CD4-positive, alpha-beta memory T cell (primary cell): Measurements from ENCODE around the gene RNF220. TPM values are rescaled to one million over a fixed set of nuclear protein-coding genes. Genes with fewer than 3 reads are reported as not detected.

ENCODE experiments used
- CTCF ChIA-PET: fragments of 350-600 bp; sonication (Branson Sonifier 250); formaldehyde crosslinking; loops from one replicate; lab custom pipeline; 2021; ENCODE audit warnings: inconsistent platforms; ENCODE audit not compliant: partially characterized antibody; lab: Charles Lee
- POLR2A ChIA-PET: fragments of 350-600 bp; sonication (Branson Sonifier 250); formaldehyde crosslinking; loops from one replicate; lab custom pipeline; 2021; ENCODE audit not compliant: partially characterized antibody; lab: Charles Lee
- DNase-seq, 5 donors: peaks; one replicate each; pipeline versions ENCODE4 v3.0.0 to v3.0.0-alpha.2; 2020 to 2022; ENCODE audit warnings: mixed read lengths in 1 of 5
- H3K27ac ChIP-seq: one replicate; pipeline ENCODE4 v1.7.0; 2013; ENCODE audit warnings: low read depth, low read length
- H3K27me3 ChIP-seq: 2 replicates; pipeline ENCODE4 v1.7.0; 2013; ENCODE audit warnings: mild to moderate bottlenecking, low read length, moderate library complexity; ENCODE audit not compliant: insufficient read depth
- H3K36me3 ChIP-seq: 2 replicates; pipeline ENCODE4 v1.7.0; 2013; ENCODE audit warnings: mild to moderate bottlenecking, low read length, moderate library complexity; ENCODE audit not compliant: insufficient read depth
- H3K4me1 ChIP-seq: 2 replicates; pipeline ENCODE4 v1.7.0; 2013; ENCODE audit warnings: mild to moderate bottlenecking, low read length, moderate library complexity; ENCODE audit not compliant: insufficient read depth
- H3K4me3 ChIP-seq, 2 donors: one replicate each; pipeline ENCODE4 v1.7.0; 2013; ENCODE audit warnings: low read length in 2 of 2, mild to moderate bottlenecking in 1 of 2
- H3K9me3 ChIP-seq, 2 donors: one replicate each; pipeline ENCODE4 v1.7.0; 2013; ENCODE audit warnings: low read length in 2 of 2, control low read depth in 1 of 2; ENCODE audit not compliant: control insufficient read depth in 1 of 2
- H3K27ac Mint-ChIP-seq, 7 donors: one replicate each; pipeline ENCODE4 v1.8.0; 2020 to 2021; ENCODE audit warnings: mixed read lengths in 7 of 7, mild to moderate bottlenecking in 6 of 7, inconsistent platforms in 3 of 7, moderate library complexity in 3 of 7
- H3K27me3 Mint-ChIP-seq, 2 donors: one replicate each; pipeline ENCODE4 v1.8.0; 2020 to 2021; ENCODE audit warnings: mixed read lengths in 2 of 2
- H3K36me3 Mint-ChIP-seq, 2 donors: one replicate each; pipeline ENCODE4 v1.8.0; 2020 to 2021; ENCODE audit warnings: mixed read lengths in 2 of 2, inconsistent platforms in 1 of 2, mild to moderate bottlenecking in 1 of 2
- H3K4me1 Mint-ChIP-seq, 4 donors: one replicate each; pipeline ENCODE4 v1.8.0; 2020 to 2021; ENCODE audit warnings: mixed read lengths in 4 of 4, mild to moderate bottlenecking in 1 of 4
- H3K4me3 Mint-ChIP-seq, 8 donors: one replicate each; pipeline ENCODE4 v1.8.0; 2020 to 2021; ENCODE audit warnings: mixed read lengths in 8 of 8, mild to moderate bottlenecking in 7 of 8, moderate library complexity in 6 of 8, inconsistent platforms in 3 of 8
- H3K9me3 Mint-ChIP-seq, 8 donors: one replicate each; pipeline ENCODE4 v1.8.0; 2020 to 2021; ENCODE audit warnings: mixed read lengths in 8 of 8, mild to moderate bottlenecking in 5 of 8, inconsistent platforms in 3 of 8, moderate library complexity in 1 of 8
- intact Hi-C: fragments of 100-400 bp; cut with micrococcal nuclease; formaldehyde crosslinking; loops from one replicate; pipeline ENCODE4 v1.15.1; 2023
- polyA plus RNA-seq, 2 donors: library from polyadenylated mRNA; unstranded; fragments of 300-500 nt; fragmentation: Illumina TruSeq; gene quantifications; one replicate each; pipeline ENCODE4 v1.2.3, GENCODE V29; 2021
- total RNA-seq, 2 experiments: library from RNA; stranded (reverse); gene quantifications; one replicate each; pipeline ENCODE4 v1.2.3, GENCODE V29; 2021

The RNF220 gene
- total and polyA plus RNA-seq, 4 experiments from 2014 or later: 74.7 to 125 (median 111) TPM

GRCh38 chr1:44543064-44543744 lies 138.1 kb downstream of the RNF220 start:
- no peak for DNase-seq
- Histone ChIP-seq H3K4me3 (no peak overlapping the region), H3K9me3 (no peaks in the 10 kb centered on the region), H3K27ac (no peak overlapping the region), H3K36me3 (no peaks in the 10 kb centered on the region), H3K27me3 (no peaks in the 10 kb centered on the region), H3K4me1 (no peaks in the 10 kb centered on the region)
- no peak overlapping the region for H3K27ac Mint-ChIP-seq
- H3K9me3 Mint-ChIP-seq: peaks cover 0 to 2% (median 0%) of the 10 kb centered on the region in 8 donors
- ChIA-PET POLR2A (no interaction called here), CTCF (no interaction called here)
- intact Hi-C loops: no loop called here
- no peaks in the 10 kb centered on the region for H3K4me1 Mint-ChIP-seq
- H3K4me3 Mint-ChIP-seq: no peak overlapping the region
- H3K36me3 Mint-ChIP-seq: no peaks in the 10 kb centered on the region
- H3K27me3 Mint-ChIP-seq: peaks cover 30 to 41% of the 10 kb centered on the region in 2 donors

- Histone ChIP-seq H3K9me3 (no peaks in the 10 kb centered on the region), H3K4me3 (no peak overlapping the region), H3K27me3 (no peaks in the 10 kb centered on the region), H3K27ac (no peak overlapping the region), H3K4me1 (no peaks in the 10 kb centered on the region), H3K36me3 (no peaks in the 10 kb centered on the region)
- ChIA-PET POLR2A (no interaction called here), CTCF (no interaction called here)
- no peak overlapping the region for H3K27ac Mint-ChIP-seq
- no peaks in the 10 kb centered on the region for H3K36me3 Mint-ChIP-seq
- H3K9me3 Mint-ChIP-seq: peaks cover 0 to 2% (median 0%) of the 10 kb centered on the region in 8 donors
- intact Hi-C loops: no loop called here
- peaks cover 30 to 41% of the 10 kb centered on the region in 2 donors for H3K27me3 Mint-ChIP-seq
- no peak overlapping the region for H3K4me3 Mint-ChIP-seq
- no peak for DNase-seq
- no peaks in the 10 kb centered on the region for H3K4me1 Mint-ChIP-seq
Measured at GRCh38 chr1:44543786-44544185, 138.7 kb downstream of the RNF220 start.

GRCh38 chr1:44544960-44545359 lies 139.9 kb downstream of the RNF220 start:
- peaks cover 25 to 38% of the 10 kb centered on the region in 2 donors for H3K27me3 Mint-ChIP-seq
- Histone ChIP-seq H3K36me3 (no peaks in the 10 kb centered on the region), H3K27me3 (no peaks in the 10 kb centered on the region), H3K9me3 (no peaks in the 10 kb centered on the region), H3K4me1 (no peaks in the 10 kb centered on the region), H3K27ac (no peak overlapping the region), H3K4me3 (no peak overlapping the region)
- ChIA-PET POLR2A (no interaction called here), CTCF (no interaction called here)
- no peaks in the 10 kb centered on the region for H3K36me3 Mint-ChIP-seq
- no peaks in the 10 kb centered on the region for H3K4me1 Mint-ChIP-seq
- no peak overlapping the region for H3K27ac Mint-ChIP-seq
- no peak for DNase-seq
- H3K4me3 Mint-ChIP-seq: no peak overlapping the region
- peaks cover 0 to 2% (median 0%) of the 10 kb centered on the region in 8 donors for H3K9me3 Mint-ChIP-seq
- intact Hi-C loops: no loop called here

GRCh38 chr1:44545961-44546360 lies 140.9 kb downstream of the RNF220 start:
- ChIA-PET CTCF (interaction anchor here (1.1 kb wide), 1 partner anchor 26 kb away, joined by 3 read pairs; no protein-coding TSS in a partner anchor), POLR2A (no interaction called here)
- H3K36me3 ChIP-seq: no peaks in the 10 kb centered on the region
- Mint-ChIP-seq H3K9me3 (no peaks in the 10 kb centered on the region), H3K27ac (no peak overlapping the region), H3K4me1 (no peaks in the 10 kb centered on the region), H3K27me3 (peaks cover 25 to 31% of the 10 kb centered on the region in 2 donors), H3K36me3 (no peaks in the 10 kb centered on the region), H3K4me3 (no peak overlapping the region)
- DNase-seq: no peak
- intact Hi-C loops: no loop called here
- no peak overlapping the region for H3K4me3 ChIP-seq
- no peaks in the 10 kb centered on the region for H3K4me1 ChIP-seq
- no peaks in the 10 kb centered on the region for H3K9me3 ChIP-seq
- H3K27me3 ChIP-seq: no peaks in the 10 kb centered on the region
- H3K27ac ChIP-seq: no peak overlapping the region

- H3K4me3 ChIP-seq: no peak overlapping the region
- H3K36me3 Mint-ChIP-seq: no peaks in the 10 kb centered on the region
- no peaks in the 10 kb centered on the region for H3K4me1 Mint-ChIP-seq
- no peak for DNase-seq
- no peaks in the 10 kb centered on the region for H3K36me3 ChIP-seq
- no peaks in the 10 kb centered on the region for H3K9me3 ChIP-seq
- H3K9me3 Mint-ChIP-seq: no peaks in the 10 kb centered on the region
- no peak overlapping the region for H3K4me3 Mint-ChIP-seq
- intact Hi-C loops: no loop called here
- no peaks in the 10 kb centered on the region for H3K4me1 ChIP-seq
- H3K27ac Mint-ChIP-seq: no peak overlapping the region
- peaks cover 25 to 29% of the 10 kb centered on the region in 2 donors for H3K27me3 Mint-ChIP-seq
- no peak overlapping the region for H3K27ac ChIP-seq
- ChIA-PET CTCF (interaction anchor here (1.0 to 1.1 kb wide), 2 partner anchors 23 to 25 kb away, joined by 3 read pairs; no protein-coding TSS in a partner anchor), POLR2A (no interaction called here)
- no peaks in the 10 kb centered on the region for H3K27me3 ChIP-seq
Measured at GRCh38 chr1:44546403-44547053, 141.5 kb downstream of the RNF220 start.

- CTCF ChIA-PET: interaction anchor here (1.0 kb wide), 1 partner anchor 22 kb away, joined by 3 read pairs; no protein-coding TSS in a partner anchor
Measured at GRCh38 chr1:44547361-44547760, 142.3 kb downstream of the RNF220 start.

GRCh38 chr1:44547837-44548236 lies 142.8 kb downstream of the RNF220 start:
- Mint-ChIP-seq H3K27ac (no peak overlapping the region), H3K9me3 (no peaks in the 10 kb centered on the region), H3K36me3 (no peaks in the 10 kb centered on the region), H3K4me3 (no peak overlapping the region), H3K4me1 (no peaks in the 10 kb centered on the region), H3K27me3 (peaks cover 21 to 29% of the 10 kb centered on the region in 2 donors)
- Histone ChIP-seq H3K9me3 (no peaks in the 10 kb centered on the region), H3K27me3 (no peaks in the 10 kb centered on the region), H3K4me1 (no peaks in the 10 kb centered on the region), H3K27ac (no peak overlapping the region), H3K36me3 (no peaks in the 10 kb centered on the region), H3K4me3 (no peak overlapping the region)
- ChIA-PET POLR2A (no interaction called here), CTCF (interaction anchor here (1.3 kb wide), 1 partner anchor 24 kb away, joined by 3 read pairs; no protein-coding TSS in a partner anchor)
- no peak for DNase-seq
- intact Hi-C loops: no loop called here

More at GRCh38 chr1:44547361-44547760, 142.3 kb downstream of the RNF220 start:
- Mint-ChIP-seq H3K4me3 (peak overlapping the region in 1 of 8 donors; percentile 6), H3K9me3 (no peaks in the 10 kb centered on the region), H3K27ac (no peak overlapping the region), H3K36me3 (no peaks in the 10 kb centered on the region), H3K4me1 (no peaks in the 10 kb centered on the region), H3K27me3 (peaks cover 23 to 28% of the 10 kb centered on the region in 2 donors)
- Histone ChIP-seq H3K36me3 (no peaks in the 10 kb centered on the region), H3K4me1 (no peaks in the 10 kb centered on the region), H3K9me3 (no peaks in the 10 kb centered on the region), H3K27ac (no peak overlapping the region), H3K27me3 (no peaks in the 10 kb centered on the region), H3K4me3 (no peak overlapping the region)
- DNase-seq: no peak
- intact Hi-C loops: no loop called here
- POLR2A ChIA-PET: no interaction called here
